HL-60 (cell line): ENCODE measurements around the gene TAPT1.
A peak's percentile ranks its signal among the peaks of the same experiment; 100 is the strongest.

Experiments
- DNase-seq, 2 experiments: peaks; one replicate each; pipeline ENCODE4 v3.0.0-alpha.2; 2010 to 2020; ENCODE audit warnings: low read depth in 1 of 2, low spot score in 1 of 2
- H3K27ac ChIP-seq: fragments of 250-450 bp; sonication (Bioruptor Pico); replicated peaks from 2 replicates; pipeline ENCODE4 v1.5.1; 2020; ENCODE audit warnings: mild to moderate bottlenecking, moderate library complexity
- H3K27me3 ChIP-seq: fragments of 250-450 bp; sonication (Bioruptor Pico); 2 replicates; pipeline ENCODE4 v1.5.1; 2021; ENCODE audit warnings: mild to moderate bottlenecking, moderate library complexity; ENCODE audit not compliant: insufficient read depth, poor library complexity, severe bottlenecking
- H3K4me3 ChIP-seq: replicated peaks from 2 replicates; pipeline ENCODE4 v1.5.1; 2011; ENCODE audit warnings: mild to moderate bottlenecking, control low read depth, low read length; ENCODE audit not compliant: insufficient read depth
- CTCF ChIP-seq: IDR thresholded peaks from one replicate; pipeline ENCODE4 v1.5.1; 2011; ENCODE audit warnings: low read length, control low read depth, inconsistent platforms; ENCODE audit not compliant: insufficient read depth
- GABPA ChIP-seq: IDR thresholded peaks from 2 replicates; pipeline ENCODE4 v1.6.1; 2012; ENCODE audit warnings: low read depth
- POLR2AphosphoS5 ChIP-seq: IDR thresholded peaks from 2 replicates; pipeline ENCODE4 v1.6.1; 2012; ENCODE audit warnings: low read depth
- SPI1 ChIP-seq: IDR thresholded peaks from 2 replicates; pipeline ENCODE4 v1.6.1; 2012; ENCODE audit warnings: low read depth, mild to moderate bottlenecking, borderline replicate concordance
- TF ChIP-seq, protein P1 (sequence below): IDR thresholded peaks from 2 replicates; pipeline ENCODE4 v1.6.1; 2012; ENCODE audit warnings: low read depth; ENCODE audit not compliant: insufficient replicate concordance

The TAPT1 gene

DNA sequence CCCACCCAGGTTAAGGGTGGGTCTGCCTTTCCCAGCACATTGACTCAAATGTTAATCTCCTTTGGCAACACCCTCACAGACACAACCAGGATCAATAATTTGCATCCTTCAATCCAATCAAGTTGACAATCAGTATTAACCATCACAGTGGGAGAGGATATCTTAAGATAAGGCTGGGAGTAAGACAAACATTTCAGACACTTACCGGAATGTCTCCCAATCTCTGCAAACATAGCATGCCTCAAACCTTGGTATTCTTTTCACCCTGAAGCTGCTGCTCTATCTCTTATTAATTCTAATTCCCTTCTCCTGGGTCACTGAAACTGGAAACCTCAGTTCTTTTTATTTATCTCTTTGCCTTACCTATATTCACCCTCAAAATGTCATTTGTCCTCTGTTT lies 19.0 kb upstream of the TAPT1 start:
- TF ChIP-seq POLR2AphosphoS5 (no peak), CTCF (no peak), SPI1 (no peak), GABPA (no peak)
- TF ChIP-seq, protein P1, sequence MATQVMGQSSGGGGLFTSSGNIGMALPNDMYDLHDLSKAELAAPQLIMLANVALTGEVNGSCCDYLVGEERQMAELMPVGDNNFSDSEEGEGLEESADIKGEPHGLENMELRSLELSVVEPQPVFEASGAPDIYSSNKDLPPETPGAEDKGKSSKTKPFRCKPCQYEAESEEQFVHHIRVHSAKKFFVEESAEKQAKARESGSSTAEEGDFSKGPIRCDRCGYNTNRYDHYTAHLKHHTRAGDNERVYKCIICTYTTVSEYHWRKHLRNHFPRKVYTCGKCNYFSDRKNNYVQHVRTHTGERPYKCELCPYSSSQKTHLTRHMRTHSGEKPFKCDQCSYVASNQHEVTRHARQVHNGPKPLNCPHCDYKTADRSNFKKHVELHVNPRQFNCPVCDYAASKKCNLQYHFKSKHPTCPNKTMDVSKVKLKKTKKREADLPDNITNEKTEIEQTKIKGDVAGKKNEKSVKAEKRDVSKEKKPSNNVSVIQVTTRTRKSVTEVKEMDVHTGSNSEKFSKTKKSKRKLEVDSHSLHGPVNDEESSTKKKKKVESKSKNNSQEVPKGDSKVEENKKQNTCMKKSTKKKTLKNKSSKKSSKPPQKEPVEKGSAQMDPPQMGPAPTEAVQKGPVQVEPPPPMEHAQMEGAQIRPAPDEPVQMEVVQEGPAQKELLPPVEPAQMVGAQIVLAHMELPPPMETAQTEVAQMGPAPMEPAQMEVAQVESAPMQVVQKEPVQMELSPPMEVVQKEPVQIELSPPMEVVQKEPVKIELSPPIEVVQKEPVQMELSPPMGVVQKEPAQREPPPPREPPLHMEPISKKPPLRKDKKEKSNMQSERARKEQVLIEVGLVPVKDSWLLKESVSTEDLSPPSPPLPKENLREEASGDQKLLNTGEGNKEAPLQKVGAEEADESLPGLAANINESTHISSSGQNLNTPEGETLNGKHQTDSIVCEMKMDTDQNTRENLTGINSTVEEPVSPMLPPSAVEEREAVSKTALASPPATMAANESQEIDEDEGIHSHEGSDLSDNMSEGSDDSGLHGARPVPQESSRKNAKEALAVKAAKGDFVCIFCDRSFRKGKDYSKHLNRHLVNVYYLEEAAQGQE: no peak
- H3K27ac ChIP-seq: no peak overlapping the region
- DNase-seq: no peak
- H3K27me3 ChIP-seq: no peaks in the 10 kb centered on the region
- H3K4me3 ChIP-seq: no peak overlapping the region

- no peak for DNase-seq
- no peak overlapping the region for H3K27ac ChIP-seq
- TF ChIP-seq, protein P1: no peak
- TF ChIP-seq CTCF: no peak
- TF ChIP-seq SPI1: no peak
- no peak for TF ChIP-seq GABPA
- TF ChIP-seq POLR2AphosphoS5: no peak
- H3K27me3 ChIP-seq: no peaks in the 10 kb centered on the region
- H3K4me3 ChIP-seq: no peak overlapping the region
These were observed 17.0 kb upstream of the TAPT1 start for GRCh38 chr4:16243285-16243684.

GRCh38 chr4:16240300-16240699 lies 14.0 kb upstream of the TAPT1 start:
- TF ChIP-seq, protein P1: no peak
- TF ChIP-seq SPI1: peak; percentile 51; the same call in 1 of the 2 replicates
- no peak for DNase-seq
- Histone ChIP-seq H3K4me3 (no peak overlapping the region), H3K27me3 (no peaks in the 10 kb centered on the region), H3K27ac (no peak overlapping the region)

GRCh38 chr4:16239086-16239485 lies 12.8 kb upstream of the TAPT1 start:
- Histone ChIP-seq H3K27me3 (no peaks in the 10 kb centered on the region), H3K4me3 (no peak overlapping the region), H3K27ac (peak overlapping the region; percentile 67; the same call in 1 of the 2 replicates)
- TF ChIP-seq SPI1 (no peak), POLR2AphosphoS5 (no peak), GABPA (no peak), CTCF (no peak)
- TF ChIP-seq, protein P1: no peak
- no peak for DNase-seq
